HepG2 (cell line): ENCODE results near the gene NLGN2. TPM values are rescaled to one million over a fixed set of nuclear protein-coding genes. Genes with fewer than 3 reads are reported as not detected.

Experiments
- CEBPB ChIP-seq: IDR thresholded peaks from 2 replicates; pipeline ENCODE4 v1.6.1; 2011; ENCODE audit warnings: low read depth, low read length, improper control_type of control experiment, borderline replicate concordance
- FOXA3 ChIP-seq: IDR thresholded peaks from 2 replicates; pipeline ENCODE4 v1.6.1; 2016; ENCODE audit warnings: missing genetic modification reagents, missing compliant biosample characterization
- FOXC1 ChIP-seq: sonication (generic); formaldehyde crosslinking; IDR thresholded peaks from 2 replicates; pipeline ENCODE4 v1.8.0; 2022; ENCODE audit warnings: mild to moderate bottlenecking, missing genetic modification reagents, borderline replicate concordance
- MEF2D ChIP-seq: sonication (generic); formaldehyde crosslinking; IDR thresholded peaks from 2 replicates; pipeline ENCODE4 v1.5.1; 2020; ENCODE audit warnings: mild to moderate bottlenecking, missing genetic modification reagents
- POLR2G ChIP-seq: fragments of 200-400 bp; formaldehyde crosslinking; IDR thresholded peaks from 2 replicates; pipeline ENCODE4 v1.6.1; 2018; ENCODE audit warnings: mild to moderate bottlenecking, low read depth, low read length, moderate library complexity
- RARA ChIP-seq: IDR thresholded peaks from 2 replicates; pipeline ENCODE4 v1.6.1; 2016; ENCODE audit warnings: missing genetic modification reagents, missing compliant biosample characterization
- RBM22 ChIP-seq: fragments of 200-400 bp; formaldehyde crosslinking; optimal IDR thresholded peaks from 2 replicates; pipeline ENCODE3; 2017; ENCODE audit warnings: mild to moderate bottlenecking, low read length, moderate library complexity
- SP5 ChIP-seq: IDR thresholded peaks from 2 replicates; pipeline ENCODE4 v1.6.1; 2016; ENCODE audit warnings: low read depth, borderline replicate concordance
- TGIF2 ChIP-seq: IDR thresholded peaks from 2 replicates; pipeline ENCODE4 v1.6.1; 2016; ENCODE audit warnings: control low read depth, missing compliant biosample characterization
- ZBTB42 ChIP-seq: sonication (generic); formaldehyde crosslinking; IDR thresholded peaks from 2 replicates; pipeline ENCODE4 v1.5.0; 2020; ENCODE audit warnings: mild to moderate bottlenecking, missing genetic modification reagents
- ZNF143 ChIP-seq: sonication (generic); formaldehyde crosslinking; IDR thresholded peaks from 2 replicates; pipeline ENCODE4 v1.4.0; 2020; ENCODE audit warnings: missing genetic modification reagents
- ZNF44 ChIP-seq: sonication (generic); formaldehyde crosslinking; IDR thresholded peaks from 2 replicates; pipeline ENCODE4 v1.5.1; 2020; ENCODE audit warnings: mild to moderate bottlenecking, missing genetic modification reagents
- ZNF562 ChIP-seq: sonication (generic); formaldehyde crosslinking; IDR thresholded peaks from 2 replicates; pipeline ENCODE4 v1.8.0; 2022; ENCODE audit warnings: missing genetic modification reagents, borderline replicate concordance
- ZNF574 ChIP-seq: sonication (generic); formaldehyde crosslinking; IDR thresholded peaks from 2 replicates; pipeline ENCODE4 v1.4.0; 2020; ENCODE audit warnings: missing genetic modification reagents
- ZNF678 ChIP-seq: sonication (generic); formaldehyde crosslinking; IDR thresholded peaks from 2 replicates; pipeline ENCODE4 v1.4.0; 2020; ENCODE audit warnings: mild to moderate bottlenecking, missing genetic modification reagents
- polyA plus RNA-seq, 8 experiments: library from polyadenylated mRNA; depleted of rRNA in 3 of 8; stranded (reverse) in 7 of 8; unstranded in 1 of 8; fragments of >200 nt; fragmentation: Illumina TruSeq in 4 of 8; extraction: Trizol in 4 of 8; gene quantifications; 2 replicates each; pipeline versions ENCODE4 v1.2.1 to v1.2.3, GENCODE V29; 2011 to 2016; ENCODE audit warnings: low read depth in 4 of 8, missing spikeins in 1 of 8, mixed read lengths in 1 of 8; ENCODE audit not compliant: insufficient read depth in 1 of 8
- total RNA-seq, 5 experiments: library from RNA; depleted of rRNA; stranded (reverse); fragments of >200 nt; fragmentation: Illumina TruSeq; extraction: Trizol; gene quantifications; 2 replicates each; pipeline ENCODE4 v1.2.3, GENCODE V29; 2016; ENCODE audit warnings: low read depth in 1 of 5
- TF ChIP-seq, protein P1 (sequence below): IDR thresholded peaks from 2 replicates; pipeline ENCODE4 v1.6.1; 2016; ENCODE audit warnings: missing compliant biosample characterization, missing genetic modification reagents, borderline replicate concordance
- TF ChIP-seq, protein P2 (sequence below): IDR thresholded peaks from 2 replicates; pipeline ENCODE4 v1.6.1; 2016; ENCODE audit warnings: low read depth, borderline replicate concordance
- TF ChIP-seq, protein P3 (sequence below): sonication (generic); formaldehyde crosslinking; IDR thresholded peaks from 2 replicates; pipeline ENCODE4 v1.8.0; 2022; ENCODE audit warnings: mild to moderate bottlenecking, missing genetic modification reagents; ENCODE audit not compliant: insufficient replicate concordance
- TF ChIP-seq, protein P4 (sequence below): sonication (generic); formaldehyde crosslinking; IDR thresholded peaks from 2 replicates; pipeline ENCODE4 v1.4.0; 2020; ENCODE audit warnings: low read depth, missing genetic modification reagents

NLGN2 gene
- total and polyA plus RNA-seq, 2 of the 13 experiments (the other 11 are each of a cell fraction or from before 2014, with no cell fraction given) = 1.9 to 11.0 TPM

- TF ChIP-seq, protein P1, sequence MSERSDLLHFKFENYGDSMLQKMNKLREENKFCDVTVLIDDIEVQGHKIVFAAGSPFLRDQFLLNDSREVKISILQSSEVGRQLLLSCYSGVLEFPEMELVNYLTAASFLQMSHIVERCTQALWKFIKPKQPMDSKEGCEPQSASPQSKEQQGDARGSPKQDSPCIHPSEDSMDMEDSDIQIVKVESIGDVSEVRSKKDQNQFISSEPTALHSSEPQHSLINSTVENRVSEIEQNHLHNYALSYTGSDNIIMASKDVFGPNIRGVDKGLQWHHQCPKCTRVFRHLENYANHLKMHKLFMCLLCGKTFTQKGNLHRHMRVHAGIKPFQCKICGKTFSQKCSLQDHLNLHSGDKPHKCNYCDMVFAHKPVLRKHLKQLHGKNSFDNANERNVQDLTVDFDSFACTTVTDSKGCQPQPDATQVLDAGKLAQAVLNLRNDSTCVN (CRISPR knock-in tag) = peak; percentile 30; the same call in 1 of the 2 replicates
- 0 out of 2 replicates have a peak, but pooled peaks have one; percentile 4 for TF ChIP-seq ZNF574 (CRISPR knock-in tag)
- TF ChIP-seq, protein P2, sequence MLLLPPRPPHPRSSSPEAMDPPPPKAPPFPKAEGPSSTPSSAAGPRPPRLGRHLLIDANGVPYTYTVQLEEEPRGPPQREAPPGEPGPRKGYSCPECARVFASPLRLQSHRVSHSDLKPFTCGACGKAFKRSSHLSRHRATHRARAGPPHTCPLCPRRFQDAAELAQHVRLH (CRISPR knock-in tag) = no peak
- TF ChIP-seq CEBPB = no peak
- no peak for TF ChIP-seq ZNF562 (CRISPR knock-in tag)
- TF ChIP-seq FOXA3 = peak; percentile 68; the same call in 1 of the 2 replicates
- no peak for TF ChIP-seq FOXC1 (CRISPR knock-in tag)
- TF ChIP-seq, protein P3, sequence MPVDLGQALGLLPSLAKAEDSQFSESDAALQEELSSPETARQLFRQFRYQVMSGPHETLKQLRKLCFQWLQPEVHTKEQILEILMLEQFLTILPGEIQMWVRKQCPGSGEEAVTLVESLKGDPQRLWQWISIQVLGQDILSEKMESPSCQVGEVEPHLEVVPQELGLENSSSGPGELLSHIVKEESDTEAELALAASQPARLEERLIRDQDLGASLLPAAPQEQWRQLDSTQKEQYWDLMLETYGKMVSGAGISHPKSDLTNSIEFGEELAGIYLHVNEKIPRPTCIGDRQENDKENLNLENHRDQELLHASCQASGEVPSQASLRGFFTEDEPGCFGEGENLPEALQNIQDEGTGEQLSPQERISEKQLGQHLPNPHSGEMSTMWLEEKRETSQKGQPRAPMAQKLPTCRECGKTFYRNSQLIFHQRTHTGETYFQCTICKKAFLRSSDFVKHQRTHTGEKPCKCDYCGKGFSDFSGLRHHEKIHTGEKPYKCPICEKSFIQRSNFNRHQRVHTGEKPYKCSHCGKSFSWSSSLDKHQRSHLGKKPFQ (CRISPR knock-in tag) = no peak
- peak; percentile 28 for TF ChIP-seq RBM22
- 0 out of 2 replicates have a peak, but pooled peaks have one; percentile 16 for TF ChIP-seq ZBTB42 (CRISPR knock-in tag)
- peak; percentile 60; the same call in 1 of the 2 replicates for TF ChIP-seq ZNF678 (CRISPR knock-in tag)
- TF ChIP-seq MEF2D (CRISPR knock-in tag) = 0 out of 2 replicates have a peak, but pooled peaks have one; percentile 37
- TF ChIP-seq SP5 (CRISPR knock-in tag) = peak; percentile 80; the same call in 1 of the 2 replicates
- TF ChIP-seq RARA (CRISPR knock-in tag) = peak; percentile 31; the same call in 1 of the 2 replicates
- TF ChIP-seq TGIF2 (CRISPR knock-in tag) = 0 out of 2 replicates have a peak, but pooled peaks have one; percentile 19
- peak; percentile 71; the same call in 1 of the 2 replicates for TF ChIP-seq POLR2G
- TF ChIP-seq, protein P4, sequence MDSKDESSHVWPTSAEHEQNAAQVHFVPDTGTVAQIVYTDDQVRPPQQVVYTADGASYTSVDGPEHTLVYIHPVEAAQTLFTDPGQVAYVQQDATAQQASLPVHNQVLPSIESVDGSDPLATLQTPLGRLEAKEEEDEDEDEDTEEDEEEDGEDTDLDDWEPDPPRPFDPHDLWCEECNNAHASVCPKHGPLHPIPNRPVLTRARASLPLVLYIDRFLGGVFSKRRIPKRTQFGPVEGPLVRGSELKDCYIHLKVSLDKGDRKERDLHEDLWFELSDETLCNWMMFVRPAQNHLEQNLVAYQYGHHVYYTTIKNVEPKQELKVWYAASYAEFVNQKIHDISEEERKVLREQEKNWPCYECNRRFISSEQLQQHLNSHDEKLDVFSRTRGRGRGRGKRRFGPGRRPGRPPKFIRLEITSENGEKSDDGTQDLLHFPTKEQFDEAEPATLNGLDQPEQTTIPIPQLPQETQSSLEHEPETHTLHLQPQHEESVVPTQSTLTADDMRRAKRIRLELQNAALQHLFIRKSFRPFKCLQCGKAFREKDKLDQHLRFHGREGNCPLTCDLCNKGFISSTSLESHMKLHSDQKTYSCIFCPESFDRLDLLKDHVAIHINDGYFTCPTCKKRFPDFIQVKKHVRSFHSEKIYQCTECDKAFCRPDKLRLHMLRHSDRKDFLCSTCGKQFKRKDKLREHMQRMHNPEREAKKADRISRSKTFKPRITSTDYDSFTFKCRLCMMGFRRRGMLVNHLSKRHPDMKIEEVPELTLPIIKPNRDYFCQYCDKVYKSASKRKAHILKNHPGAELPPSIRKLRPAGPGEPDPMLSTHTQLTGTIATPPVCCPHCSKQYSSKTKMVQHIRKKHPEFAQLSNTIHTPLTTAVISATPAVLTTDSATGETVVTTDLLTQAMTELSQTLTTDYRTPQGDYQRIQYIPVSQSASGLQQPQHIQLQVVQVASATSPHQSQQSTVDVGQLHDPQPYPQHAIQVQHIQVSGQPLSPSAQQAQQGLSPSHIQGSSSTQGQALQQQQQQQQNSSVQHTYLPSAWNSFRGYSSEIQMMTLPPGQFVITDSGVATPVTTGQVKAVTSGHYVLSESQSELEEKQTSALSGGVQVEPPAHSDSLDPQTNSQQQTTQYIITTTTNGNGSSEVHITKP (CRISPR knock-in tag) = 0 out of 2 replicates have a peak, but pooled peaks have one; percentile 41
- TF ChIP-seq ZNF143 (CRISPR knock-in tag) = 0 out of 2 replicates have a peak, but pooled peaks have one; percentile 10
- no peak for TF ChIP-seq ZNF44 (CRISPR knock-in tag)
Measured at GRCh38 chr17:7403043-7403726, 4.5 kb upstream of the NLGN2 start (continued).
